HFFc6 (cell line): ENCODE measurements around the gene COPRS. TPM values are rescaled to one million over a fixed set of nuclear protein-coding genes. Genes with fewer than 3 reads are reported as not detected.

Source experiments
- DNase-seq: peaks from one replicate; pipeline ENCODE4 v3.0.0-alpha.2; 2018
- H3K27ac Mint-ChIP-seq: 2 replicates; pipeline ENCODE4 v1.8.0; 2020; ENCODE audit warnings: mild to moderate bottlenecking, mixed read lengths
- H3K27me3 Mint-ChIP-seq: 2 replicates; pipeline ENCODE4 v1.8.0; 2021; ENCODE audit warnings: mild to moderate bottlenecking, moderate library complexity, mixed read lengths; ENCODE audit not compliant: insufficient read depth
- H3K36me3 Mint-ChIP-seq: 2 replicates; pipeline ENCODE4 v1.8.0; 2021; ENCODE audit warnings: low read depth, mixed read lengths
- H3K4me1 Mint-ChIP-seq: 2 replicates; pipeline ENCODE4 v1.8.0; 2020; ENCODE audit warnings: low read depth, mixed read lengths
- H3K4me3 Mint-ChIP-seq: 2 replicates; pipeline ENCODE4 v1.8.0; 2020; ENCODE audit warnings: mild to moderate bottlenecking, moderate library complexity, mixed read lengths
- H3K9me3 Mint-ChIP-seq: 2 replicates; pipeline ENCODE4 v1.8.0; 2020; ENCODE audit warnings: mild to moderate bottlenecking, mixed read lengths
- total RNA-seq, 6 experiments: library from RNA; stranded (reverse); fragmentation: NEBNext Ultra II Directional; extraction: Animal tissue kit (Norgen Biotek cat#: 25700); gene quantifications; 2 replicates in 1 of 6; 3 replicates in 5 of 6; pipeline ENCODE4 v1.2.3, GENCODE V29; 2021
- TF ChIP-seq, protein P1 (sequence below): fragments of 200-600 bp; sonication (generic); IDR thresholded peaks from 2 replicates; pipeline ENCODE4 v1.5.0; 2021; ENCODE audit warnings: antibody characterized with exemption, mild to moderate bottlenecking

Gene COPRS
- total RNA-seq, 6 experiments from 2014 or later = 109 to 125 (median 117) TPM

- Mint-ChIP-seq H3K27ac (no peak overlapping the region), H3K36me3 (no peaks in the 10 kb centered on the region), H3K4me1 (peaks cover 10% of the 10 kb centered on the region), H3K4me3 (no peak overlapping the region), H3K27me3 (no peaks in the 10 kb centered on the region), H3K9me3 (no peaks in the 10 kb centered on the region)
- no peak for DNase-seq
- TF ChIP-seq, protein P1, sequence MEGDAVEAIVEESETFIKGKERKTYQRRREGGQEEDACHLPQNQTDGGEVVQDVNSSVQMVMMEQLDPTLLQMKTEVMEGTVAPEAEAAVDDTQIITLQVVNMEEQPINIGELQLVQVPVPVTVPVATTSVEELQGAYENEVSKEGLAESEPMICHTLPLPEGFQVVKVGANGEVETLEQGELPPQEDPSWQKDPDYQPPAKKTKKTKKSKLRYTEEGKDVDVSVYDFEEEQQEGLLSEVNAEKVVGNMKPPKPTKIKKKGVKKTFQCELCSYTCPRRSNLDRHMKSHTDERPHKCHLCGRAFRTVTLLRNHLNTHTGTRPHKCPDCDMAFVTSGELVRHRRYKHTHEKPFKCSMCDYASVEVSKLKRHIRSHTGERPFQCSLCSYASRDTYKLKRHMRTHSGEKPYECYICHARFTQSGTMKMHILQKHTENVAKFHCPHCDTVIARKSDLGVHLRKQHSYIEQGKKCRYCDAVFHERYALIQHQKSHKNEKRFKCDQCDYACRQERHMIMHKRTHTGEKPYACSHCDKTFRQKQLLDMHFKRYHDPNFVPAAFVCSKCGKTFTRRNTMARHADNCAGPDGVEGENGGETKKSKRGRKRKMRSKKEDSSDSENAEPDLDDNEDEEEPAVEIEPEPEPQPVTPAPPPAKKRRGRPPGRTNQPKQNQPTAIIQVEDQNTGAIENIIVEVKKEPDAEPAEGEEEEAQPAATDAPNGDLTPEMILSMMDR = no peak
Measured at GRCh38 chr17:31845291-31845690, 13.8 kb downstream of the COPRS start.

GRCh38 chr17:31843070-31843745 is 15.8 kb downstream of the COPRS start:
- Mint-ChIP-seq H3K36me3 (no peaks in the 10 kb centered on the region), H3K4me3 (no peak overlapping the region), H3K4me1 (peaks cover 18% of the 10 kb centered on the region), H3K27me3 (no peaks in the 10 kb centered on the region), H3K9me3 (no peaks in the 10 kb centered on the region), H3K27ac (no peak overlapping the region)
- TF ChIP-seq, protein P1 = no peak
- DNase-seq = peak; percentile 37

DNA sequence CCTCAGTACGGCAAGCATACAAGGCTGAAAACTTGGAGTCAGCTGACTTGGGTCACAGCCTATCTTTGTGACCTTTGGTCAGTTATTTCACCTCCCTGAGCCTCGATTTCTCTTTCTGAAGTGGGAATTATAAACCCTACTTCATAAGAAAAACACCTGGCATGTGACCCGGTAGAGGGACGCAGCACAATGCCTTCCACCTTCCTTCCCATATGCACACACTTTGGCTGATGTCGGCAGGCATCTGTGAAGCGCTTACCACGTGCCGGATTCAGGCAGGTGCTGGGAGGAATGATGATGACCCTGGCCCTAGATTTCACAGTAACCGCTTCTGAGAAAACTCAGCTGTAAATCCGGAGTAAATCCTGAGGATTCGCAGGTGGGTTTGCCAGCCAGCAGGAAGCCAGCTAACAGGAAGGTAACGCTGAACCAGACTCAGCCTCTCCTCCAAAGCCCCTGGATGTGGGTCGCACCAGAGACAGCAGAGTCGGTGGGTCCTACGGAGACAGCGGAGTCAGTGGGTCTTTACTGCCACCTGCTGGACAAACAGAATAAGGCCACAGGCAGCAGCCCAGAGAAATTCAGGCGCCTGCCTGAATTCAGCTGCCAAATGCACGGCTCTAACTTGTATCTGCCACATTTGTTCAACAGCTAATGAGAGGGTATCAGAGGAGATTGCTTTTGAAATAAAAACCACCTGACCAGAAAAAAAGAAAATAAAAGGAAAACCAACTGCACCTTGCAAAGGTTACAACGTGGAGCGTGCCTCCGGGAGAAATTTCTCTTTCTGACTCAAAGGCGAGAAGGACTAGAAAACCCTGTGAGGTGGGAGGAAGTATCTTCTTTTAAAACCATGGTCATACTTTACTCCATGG is 16.6 kb downstream of the COPRS start:
- no peak overlapping the region for H3K27ac Mint-ChIP-seq
- no peaks in the 10 kb centered on the region for H3K9me3 Mint-ChIP-seq
- peaks cover 18% of the 10 kb centered on the region for H3K4me1 Mint-ChIP-seq
- TF ChIP-seq, protein P1 = peak; percentile 99
- H3K36me3 Mint-ChIP-seq = no peaks in the 10 kb centered on the region
- peak; percentile 52 for DNase-seq
- no peak overlapping the region for H3K4me3 Mint-ChIP-seq
- H3K27me3 Mint-ChIP-seq = no peaks in the 10 kb centered on the region

DNA sequence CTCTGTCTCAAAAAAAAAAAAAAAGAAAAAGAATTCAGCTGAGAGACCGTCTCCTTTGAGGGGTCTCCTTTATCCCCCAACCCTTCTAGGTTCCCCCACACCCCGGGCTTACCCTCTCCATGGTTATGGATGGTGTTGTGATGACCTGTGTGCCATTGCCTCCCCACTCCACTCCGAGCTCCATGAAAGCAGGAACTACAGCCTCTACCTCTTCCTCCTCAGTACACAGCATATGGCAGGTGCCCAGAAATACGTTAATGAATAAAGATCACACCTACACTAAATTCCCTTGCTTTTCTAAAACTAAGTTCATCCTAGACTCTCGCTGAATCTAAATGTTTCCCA is 17.2 kb downstream of the COPRS start:
- DNase-seq = no peak
- H3K9me3 Mint-ChIP-seq = no peaks in the 10 kb centered on the region

GRCh38 chr17:31838636-31839225 is 20.3 kb downstream of the COPRS start:
- Mint-ChIP-seq H3K27me3 (no peaks in the 10 kb centered on the region), H3K27ac (no peak overlapping the region), H3K4me1 (peaks cover 10% of the 10 kb centered on the region; the same call in 1 of the 2 replicates), H3K36me3 (no peaks in the 10 kb centered on the region), H3K9me3 (no peaks in the 10 kb centered on the region), H3K4me3 (no peak overlapping the region)
- TF ChIP-seq, protein P1 = no peak
- no peak for DNase-seq

More for the DNA sequence above, 17.2 kb downstream of the COPRS start:
- Mint-ChIP-seq H3K4me1 (peaks cover 18% of the 10 kb centered on the region), H3K27ac (no peak overlapping the region), H3K36me3 (no peaks in the 10 kb centered on the region), H3K4me3 (no peak overlapping the region), H3K27me3 (no peaks in the 10 kb centered on the region)
- TF ChIP-seq, protein P1 = no peak
